Epithelial cell of esophagus (primary cell): Measurements from ENCODE around the gene TSC22D1.

Experiments
- DNase-seq: peaks from one replicate; pipeline ENCODE4 v3.0.0; 2010; ENCODE audit warnings: low read depth
- H3K4me3 ChIP-seq: 2 replicates; pipeline ENCODE4 v1.5.1; 2011; ENCODE audit warnings: mild to moderate bottlenecking, low read length, control low read depth
- TF ChIP-seq, protein P1 (sequence below): IDR thresholded peaks from 2 replicates; pipeline ENCODE4 v1.5.1; 2011; ENCODE audit warnings: low read depth, mild to moderate bottlenecking, low read length, control low read depth, inconsistent platforms; ENCODE audit not compliant: insufficient read depth; ENCODE audit errors: missing control alignments

TSC22D1 gene

GRCh38 chr13:44396701-44397580 lies 179.2 kb downstream of the TSC22D1 start:
- TF ChIP-seq, protein P1, sequence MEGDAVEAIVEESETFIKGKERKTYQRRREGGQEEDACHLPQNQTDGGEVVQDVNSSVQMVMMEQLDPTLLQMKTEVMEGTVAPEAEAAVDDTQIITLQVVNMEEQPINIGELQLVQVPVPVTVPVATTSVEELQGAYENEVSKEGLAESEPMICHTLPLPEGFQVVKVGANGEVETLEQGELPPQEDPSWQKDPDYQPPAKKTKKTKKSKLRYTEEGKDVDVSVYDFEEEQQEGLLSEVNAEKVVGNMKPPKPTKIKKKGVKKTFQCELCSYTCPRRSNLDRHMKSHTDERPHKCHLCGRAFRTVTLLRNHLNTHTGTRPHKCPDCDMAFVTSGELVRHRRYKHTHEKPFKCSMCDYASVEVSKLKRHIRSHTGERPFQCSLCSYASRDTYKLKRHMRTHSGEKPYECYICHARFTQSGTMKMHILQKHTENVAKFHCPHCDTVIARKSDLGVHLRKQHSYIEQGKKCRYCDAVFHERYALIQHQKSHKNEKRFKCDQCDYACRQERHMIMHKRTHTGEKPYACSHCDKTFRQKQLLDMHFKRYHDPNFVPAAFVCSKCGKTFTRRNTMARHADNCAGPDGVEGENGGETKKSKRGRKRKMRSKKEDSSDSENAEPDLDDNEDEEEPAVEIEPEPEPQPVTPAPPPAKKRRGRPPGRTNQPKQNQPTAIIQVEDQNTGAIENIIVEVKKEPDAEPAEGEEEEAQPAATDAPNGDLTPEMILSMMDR = no peak
- H3K4me3 ChIP-seq = no peak overlapping the region
- no peak for DNase-seq

- TF ChIP-seq, protein P1 = no peak
- H3K4me3 ChIP-seq = no peak overlapping the region
- no peak for DNase-seq
These were observed 180.0 kb downstream of the TSC22D1 start for GRCh38 chr13:44395976-44396694.

- TF ChIP-seq, protein P1 = no peak
These were observed 181.5 kb downstream of the TSC22D1 start for GRCh38 chr13:44394658-44395057.

GRCh38 chr13:44393391-44393790 lies 182.7 kb downstream of the TSC22D1 start:
- DNase-seq = no peak
- TF ChIP-seq, protein P1 = no peak
- H3K4me3 ChIP-seq = no peak overlapping the region

More at GRCh38 chr13:44394658-44395057, 181.5 kb downstream of the TSC22D1 start:
- no peak overlapping the region for H3K4me3 ChIP-seq
- DNase-seq = no peak

- TF ChIP-seq, protein P1 = no peak
- no peak for DNase-seq
- no peak overlapping the region for H3K4me3 ChIP-seq
These were observed 186.3 kb downstream of the TSC22D1 start for GRCh38 chr13:44389876-44390275.

DNA sequence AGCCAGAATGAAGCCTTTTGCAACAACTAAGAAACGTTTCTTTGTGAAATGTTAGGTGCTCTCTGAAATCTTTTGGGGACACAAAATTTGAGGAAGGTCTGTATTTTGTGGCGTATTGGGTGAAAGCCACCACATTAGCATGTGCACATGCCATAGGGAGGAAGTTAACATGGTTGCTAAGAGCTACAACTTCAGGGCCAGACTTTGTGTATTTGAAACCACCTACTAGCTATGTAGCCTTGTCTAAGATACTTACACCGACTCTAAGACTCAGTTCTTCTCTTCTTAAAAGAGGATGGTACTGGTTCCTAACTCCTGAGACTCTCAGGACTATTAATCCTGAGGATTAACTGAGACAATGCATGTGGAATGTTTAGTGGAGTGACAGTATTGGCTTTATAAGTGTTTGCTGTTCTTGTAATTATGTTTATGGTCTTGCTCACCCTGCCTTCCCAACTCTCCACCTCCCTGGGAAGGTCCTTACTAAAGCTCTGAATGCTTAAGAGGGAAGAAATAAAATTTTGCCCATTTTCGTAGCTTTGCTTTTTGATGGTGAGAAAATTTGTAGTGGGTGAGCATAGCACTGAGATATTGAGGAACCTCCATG lies 187.0 kb downstream of the TSC22D1 start:
- TF ChIP-seq, protein P1 = no peak
- H3K4me3 ChIP-seq = no peak overlapping the region
- no peak for DNase-seq
